H1 (cell line): ENCODE measurements around the gene LAMB1. TPM values are rescaled to one million over a fixed set of nuclear protein-coding genes. Genes with fewer than 3 reads are reported as not detected.

Experiments used
- CTCF ChIA-PET: fragments of 300-600 bp; sonication (Branson Sonifier 250); formaldehyde crosslinking; loops from one replicate; lab custom pipeline; 2021; ENCODE audit not compliant: partially characterized antibody; lab: Charles Lee
- POLR2A ChIA-PET: fragments of 300-600 bp; sonication (Branson Sonifier 250); formaldehyde crosslinking; loops from one replicate; lab custom pipeline; 2021; ENCODE audit warnings: inconsistent platforms; ENCODE audit not compliant: partially characterized antibody; lab: Charles Lee
- DNase-seq, 2 experiments: peaks; one replicate each; pipeline versions ENCODE4 v3.0.0 to v3.0.0-alpha.2; 2010 to 2022; ENCODE audit warnings: low spot score in 2 of 2, low read depth in 1 of 2, mixed read lengths in 1 of 2
- FAIRE-seq: peaks from 2 replicates; lab custom pipeline; 2011; peaks lifted over from hg19 to GRCh38; lab: Jason Lieb, UNC
- H2AFZ ChIP-seq: 2 replicates; pipeline ENCODE4 v1.8.1; 2012; ENCODE audit warnings: low read length, inconsistent platforms
- H2AK5ac ChIP-seq: 2 replicates; pipeline ENCODE4 v1.6.1; 2013; ENCODE audit warnings: low read depth, low read length
- H2BK120ac ChIP-seq: replicated peaks from 2 replicates; pipeline ENCODE3; 2013; ENCODE audit warnings: low read depth, low read length, inconsistent platforms
- H2BK12ac ChIP-seq: 2 replicates; pipeline ENCODE4 v1.6.1; 2013; ENCODE audit warnings: low read depth, low read length
- H2BK15ac ChIP-seq: 2 replicates; pipeline ENCODE4 v1.6.1; 2013; ENCODE audit warnings: low read length
- H2BK20ac ChIP-seq: 2 replicates; pipeline ENCODE4 v1.6.1; 2013; ENCODE audit warnings: low read length
- H2BK5ac ChIP-seq: 2 replicates; pipeline ENCODE4 v1.6.1; 2013; ENCODE audit warnings: low read depth, low read length
- H3K14ac ChIP-seq: 2 replicates; pipeline ENCODE4 v1.6.1; 2013; ENCODE audit warnings: inconsistent platforms; ENCODE audit not compliant: insufficient read length
- H3K18ac ChIP-seq: 2 replicates; pipeline ENCODE4 v1.6.1; 2013; ENCODE audit warnings: low read length; ENCODE audit errors: extremely low read depth
- H3K23ac ChIP-seq: 2 replicates; pipeline ENCODE4 v1.6.1; 2013; ENCODE audit warnings: inconsistent platforms; ENCODE audit not compliant: insufficient read length
- H3K23me2 ChIP-seq: 2 replicates; pipeline ENCODE4 v1.6.1; 2013; ENCODE audit warnings: low read depth, low read length
- H3K27ac ChIP-seq: 2 replicates; pipeline ENCODE4 v1.6.1; 2011; ENCODE audit warnings: low read depth, low read length, inconsistent platforms
- H3K27me3 ChIP-seq, 4 experiments: replicated peaks in 1 of 4; 1 replicate in 1 of 4; 2 replicates in 3 of 4; pipeline versions ENCODE4 v1.6.1 to v1.8.1; 2011 to 2013; ENCODE audit warnings: low read length in 3 of 4, mild to moderate bottlenecking in 3 of 4, inconsistent platforms in 2 of 4, mixed read lengths in 2 of 4, moderate library complexity in 1 of 4; ENCODE audit not compliant: control insufficient read depth in 3 of 4, insufficient read depth in 3 of 4; ENCODE audit errors: extremely low read depth in 1 of 4
- H3K36me3 ChIP-seq, 4 experiments: 2 replicates each; pipeline versions ENCODE4 v1.6.1 to v1.8.1; 2011 to 2013; ENCODE audit warnings: mild to moderate bottlenecking in 4 of 4, low read length in 3 of 4, moderate library complexity in 2 of 4, control low read depth in 1 of 4, inconsistent platforms in 1 of 4; ENCODE audit not compliant: insufficient read depth in 4 of 4, control insufficient read depth in 2 of 4
- H3K4ac ChIP-seq: replicated peaks from 2 replicates; pipeline ENCODE3; 2013; ENCODE audit warnings: low read length, low read depth, mixed read lengths, inconsistent platforms; ENCODE audit not compliant: insufficient read length
- H3K4me1 ChIP-seq, 4 experiments: replicated peaks in 1 of 4; 1 replicate in 1 of 4; 2 replicates in 3 of 4; pipeline versions ENCODE4 v1.6.1 to v1.8.1; 2011 to 2013; ENCODE audit warnings: low read length in 3 of 4, inconsistent platforms in 2 of 4, mixed read lengths in 1 of 4; ENCODE audit not compliant: insufficient read depth in 4 of 4, control insufficient read depth in 3 of 4
- H3K4me2 ChIP-seq, 2 experiments: 2 replicates each; pipeline versions ENCODE4 v1.6.1 to v1.8.1; 2011 to 2013; ENCODE audit warnings: low read depth in 2 of 2, low read length in 2 of 2, control low read depth in 1 of 2, inconsistent platforms in 1 of 2, mild to moderate bottlenecking in 1 of 2; ENCODE audit not compliant: insufficient read depth in 1 of 2
- H3K4me3 ChIP-seq, 4 experiments: fragments of 200-600, 300-600 bp in 1 of 4; sonication (generic), shearing (Covaris generic), sonication (Bioruptor Twin) in 1 of 4; 2 replicates each; pipeline versions ENCODE4 v1.5.1 to v1.8.1; 2011 to 2016; ENCODE audit warnings: low read length in 4 of 4, low read depth in 3 of 4, control low read depth in 2 of 4, inconsistent platforms in 2 of 4, mild to moderate bottlenecking in 2 of 4, mixed read lengths in 1 of 4, moderate library complexity in 1 of 4; ENCODE audit not compliant: insufficient read depth in 2 of 4; ENCODE audit errors: extremely low read depth in 1 of 4
- H3K56ac ChIP-seq: replicated peaks from 2 replicates; pipeline ENCODE3; 2013; ENCODE audit warnings: low read depth, mild to moderate bottlenecking, mixed read lengths, low read length, inconsistent platforms; ENCODE audit not compliant: insufficient read length
- H3K79me1 ChIP-seq: 2 replicates; pipeline ENCODE4 v1.6.1; 2013; ENCODE audit warnings: low read depth, low read length, control low read depth
- H3K79me2 ChIP-seq, 2 experiments: 2 replicates each; pipeline versions ENCODE4 v1.6.1 to v1.8.1; 2012 to 2013; ENCODE audit warnings: low read length in 2 of 2, mild to moderate bottlenecking in 2 of 2, inconsistent platforms in 1 of 2; ENCODE audit not compliant: insufficient read depth in 2 of 2, control insufficient read depth in 1 of 2
- H3K9ac ChIP-seq, 4 experiments: replicated peaks in 1 of 4; 1 replicate in 1 of 4; 2 replicates in 3 of 4; pipeline versions ENCODE4 v1.6.1 to v1.8.1; 2011 to 2013; ENCODE audit warnings: low read depth in 3 of 4, low read length in 3 of 4, control low read depth in 2 of 4, mild to moderate bottlenecking in 2 of 4, moderate library complexity in 2 of 4, inconsistent platforms in 1 of 4; ENCODE audit errors: extremely low read depth in 1 of 4
- H3K9me3 ChIP-seq, 2 experiments: 2 replicates each; pipeline versions ENCODE4 v1.6.1 to v1.8.1; 2012 to 2013; ENCODE audit warnings: mild to moderate bottlenecking in 2 of 2, moderate library complexity in 2 of 2, control low read depth in 1 of 2, inconsistent platforms in 1 of 2, low read depth in 1 of 2, low read length in 1 of 2, mixed read lengths in 1 of 2; ENCODE audit not compliant: insufficient read depth in 2 of 2
- H4K20me1 ChIP-seq, 2 experiments: replicated peaks in 1 of 2; 2 replicates each; pipeline versions ENCODE3 to v1.8.1; 2011 to 2013; ENCODE audit warnings: inconsistent platforms in 2 of 2, low read length in 2 of 2, mild to moderate bottlenecking in 1 of 2; ENCODE audit not compliant: insufficient read depth in 2 of 2, control insufficient read depth in 1 of 2
- H4K5ac ChIP-seq: 2 replicates; pipeline ENCODE4 v1.6.1; 2013; ENCODE audit warnings: low read length, low read depth, mixed read lengths, inconsistent platforms; ENCODE audit not compliant: insufficient read length
- H4K8ac ChIP-seq: 2 replicates; pipeline ENCODE4 v1.8.0; 2013; ENCODE audit warnings: mild to moderate bottlenecking, moderate library complexity, low read length, inconsistent platforms; ENCODE audit not compliant: insufficient read depth; ENCODE audit errors: extremely low read depth
- H4K91ac ChIP-seq: replicated peaks from 2 replicates; pipeline ENCODE3; 2013; ENCODE audit warnings: low read length, mixed read lengths, inconsistent platforms; ENCODE audit not compliant: insufficient read length
- SRF ChIP-seq: IDR thresholded peaks from 2 replicates; pipeline ENCODE4 v1.6.1; 2011; ENCODE audit warnings: mild to moderate bottlenecking, low read depth, low read length, moderate library complexity
- WGBS, 2 experiments: shearing (Covaris generic) in 1 of 2; methylation state at CpG; one replicate each; pipeline versions ENCODE4 v1.1.6 to v1.1.7; 2013 to 2015; ENCODE audit warnings: low lambda C conversion rate in 2 of 2, mixed read lengths in 2 of 2, inconsistent platforms in 1 of 2, low coverage in 1 of 2, missing lambda C conversion rate in 1 of 2; ENCODE audit not compliant: insufficient replicate concordance in 2 of 2, insufficient coverage in 1 of 2, insufficient read length in 1 of 2; ENCODE audit errors: extremely low coverage in 1 of 2, missing lambda C conversion rate in 1 of 2; 5-methylcytosine and 5-hydroxymethylcytosine counted together
- polyA plus RNA-seq, 7 experiments: library from polyadenylated mRNA; depleted of rRNA in 3 of 7; stranded (reverse) in 5 of 7; unstranded in 2 of 7; fragments of >200 nt in 5 of 7; fragments of 200-250 nt in 2 of 7; gene quantifications; 1 replicate in 5 of 7; 2 replicates in 1 of 7; 4 replicates in 1 of 7; pipeline versions ENCODE4 v1.2.1 to v1.2.3, GENCODE V29; 2011 to 2013; ENCODE audit warnings: missing spikeins in 2 of 7, mixed read lengths in 2 of 7
- total RNA-seq: library from RNA; stranded (reverse); fragmentation: NEBNext Ultra II Directional; extraction: Animal tissue kit (Norgen Biotek cat#: 25700); gene quantifications from 2 replicates; pipeline ENCODE4 v1.2.1, GENCODE V29; 2021

The LAMB1 gene
- total and polyA plus RNA-seq, 2 of the 8 experiments (the other 6 are each of a cell fraction or from before 2014, with no cell fraction given): 31.9 to 38.5 TPM

GRCh38 chr7:107882766-107883165 lies 120.2 kb downstream of the LAMB1 start:
- POLR2A ChIA-PET: no interaction called here
- no peak overlapping the region for H4K8ac ChIP-seq
- H2BK20ac ChIP-seq: no peak overlapping the region
- no peaks in the 10 kb centered on the region for H3K23me2 ChIP-seq
- H3K27ac ChIP-seq: no peak overlapping the region
- no peak overlapping the region for H2BK120ac ChIP-seq
- 0 out of 7 replicates have a peak, but pooled peaks cover 0 to 3% (median 0%) of the 10 kb centered on the region in 4 experiments for H3K4me1 ChIP-seq
- H4K20me1 ChIP-seq: no peaks in the 10 kb centered on the region
- no peak for DNase-seq
- CTCF ChIA-PET: interaction anchor here (1.5 kb wide), 1 partner anchor 8 kb away, joined by 3 read pairs; the partner anchor contains the start of gene DLD
- H3K79me2 ChIP-seq: no peaks in the 10 kb centered on the region
- H3K4ac ChIP-seq: no peak overlapping the region
- H4K5ac ChIP-seq: no peak overlapping the region
- no peak overlapping the region for H2AK5ac ChIP-seq
- peaks cover 0 to 2% of the 10 kb centered on the region in 2 experiments; a peak in 1 of 4 replicates for H3K9me3 ChIP-seq
- H4K91ac ChIP-seq: no peak overlapping the region
- H3K27me3 ChIP-seq: no peaks in the 10 kb centered on the region
- H2AFZ ChIP-seq: no peak overlapping the region
- H3K14ac ChIP-seq: no peak overlapping the region
- H3K4me2 ChIP-seq: no peak overlapping the region
- H3K9ac ChIP-seq: no peak overlapping the region
- H3K18ac ChIP-seq: no peak overlapping the region
- no peak for FAIRE-seq
- no peak overlapping the region for H2BK12ac ChIP-seq
- no peaks in the 10 kb centered on the region for H3K79me1 ChIP-seq
- no peak overlapping the region for H2BK15ac ChIP-seq
- no peak overlapping the region for H3K4me3 ChIP-seq
- H2BK5ac ChIP-seq: no peak overlapping the region
- WGBS, 2 experiments: 86% methylated on average over 2 of the region's 2 CpGs; no CpG with 5 or more reads in 1 of the 2 experiments
- no peak for TF ChIP-seq SRF
- no peaks in the 10 kb centered on the region for H3K36me3 ChIP-seq
- no peak overlapping the region for H3K23ac ChIP-seq
- H3K56ac ChIP-seq: no peak overlapping the region
